ENCODE results near the gene PRICKLE1. TPM values are rescaled to one million over a fixed set of nuclear protein-coding genes. Genes with fewer than 3 reads are reported as not detected.

PRICKLE1 gene
- total and polyA plus RNA-seq, 9 of the 15 experiments (the other 6 are each of a cell fraction or from before 2014, with no cell fraction given): 0.22 to 0.85 (median 0.31) TPM

DNA sequence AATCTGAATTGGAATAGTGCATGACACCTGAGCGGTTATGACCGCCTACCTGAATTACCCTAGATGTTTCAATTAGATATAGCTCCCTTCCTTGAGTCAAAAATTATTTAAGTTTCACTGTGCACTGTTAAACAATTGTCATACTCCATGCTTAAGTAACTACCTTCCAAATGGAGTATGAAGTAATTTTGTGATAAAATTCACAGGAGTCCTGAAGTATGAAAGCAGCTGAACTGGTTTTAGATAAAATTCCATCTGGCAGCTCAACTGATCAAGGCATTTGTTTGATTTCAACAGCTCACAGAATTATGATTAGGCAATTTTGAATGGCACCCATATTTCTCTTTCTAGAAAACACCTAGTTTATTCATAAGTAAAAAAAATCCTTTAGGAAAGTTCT lies 19.5 kb downstream of the PRICKLE1 start (continued):
- TF ChIP-seq FOXK2 (conservative IDR thresholded peaks at IDR 0.05 in 1 of 2, IDR thresholded peaks at IDR 0.05 in 1 of 2; ENCODE audit: low read depth in 2 of 2): no peak
- no peak for TF ChIP-seq GATA2 (CRISPR knock-in tag; IDR thresholded peaks at IDR 0.05)
- TF ChIP-seq, protein P1, sequence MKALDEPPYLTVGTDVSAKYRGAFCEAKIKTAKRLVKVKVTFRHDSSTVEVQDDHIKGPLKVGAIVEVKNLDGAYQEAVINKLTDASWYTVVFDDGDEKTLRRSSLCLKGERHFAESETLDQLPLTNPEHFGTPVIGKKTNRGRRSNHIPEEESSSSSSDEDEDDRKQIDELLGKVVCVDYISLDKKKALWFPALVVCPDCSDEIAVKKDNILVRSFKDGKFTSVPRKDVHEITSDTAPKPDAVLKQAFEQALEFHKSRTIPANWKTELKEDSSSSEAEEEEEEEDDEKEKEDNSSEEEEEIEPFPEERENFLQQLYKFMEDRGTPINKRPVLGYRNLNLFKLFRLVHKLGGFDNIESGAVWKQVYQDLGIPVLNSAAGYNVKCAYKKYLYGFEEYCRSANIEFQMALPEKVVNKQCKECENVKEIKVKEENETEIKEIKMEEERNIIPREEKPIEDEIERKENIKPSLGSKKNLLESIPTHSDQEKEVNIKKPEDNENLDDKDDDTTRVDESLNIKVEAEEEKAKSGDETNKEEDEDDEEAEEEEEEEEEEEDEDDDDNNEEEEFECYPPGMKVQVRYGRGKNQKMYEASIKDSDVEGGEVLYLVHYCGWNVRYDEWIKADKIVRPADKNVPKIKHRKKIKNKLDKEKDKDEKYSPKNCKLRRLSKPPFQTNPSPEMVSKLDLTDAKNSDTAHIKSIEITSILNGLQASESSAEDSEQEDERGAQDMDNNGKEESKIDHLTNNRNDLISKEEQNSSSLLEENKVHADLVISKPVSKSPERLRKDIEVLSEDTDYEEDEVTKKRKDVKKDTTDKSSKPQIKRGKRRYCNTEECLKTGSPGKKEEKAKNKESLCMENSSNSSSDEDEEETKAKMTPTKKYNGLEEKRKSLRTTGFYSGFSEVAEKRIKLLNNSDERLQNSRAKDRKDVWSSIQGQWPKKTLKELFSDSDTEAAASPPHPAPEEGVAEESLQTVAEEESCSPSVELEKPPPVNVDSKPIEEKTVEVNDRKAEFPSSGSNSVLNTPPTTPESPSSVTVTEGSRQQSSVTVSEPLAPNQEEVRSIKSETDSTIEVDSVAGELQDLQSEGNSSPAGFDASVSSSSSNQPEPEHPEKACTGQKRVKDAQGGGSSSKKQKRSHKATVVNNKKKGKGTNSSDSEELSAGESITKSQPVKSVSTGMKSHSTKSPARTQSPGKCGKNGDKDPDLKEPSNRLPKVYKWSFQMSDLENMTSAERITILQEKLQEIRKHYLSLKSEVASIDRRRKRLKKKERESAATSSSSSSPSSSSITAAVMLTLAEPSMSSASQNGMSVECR (CRISPR knock-in tag; IDR thresholded peaks at IDR 0.05): no peak
- TF ChIP-seq, protein P2, sequence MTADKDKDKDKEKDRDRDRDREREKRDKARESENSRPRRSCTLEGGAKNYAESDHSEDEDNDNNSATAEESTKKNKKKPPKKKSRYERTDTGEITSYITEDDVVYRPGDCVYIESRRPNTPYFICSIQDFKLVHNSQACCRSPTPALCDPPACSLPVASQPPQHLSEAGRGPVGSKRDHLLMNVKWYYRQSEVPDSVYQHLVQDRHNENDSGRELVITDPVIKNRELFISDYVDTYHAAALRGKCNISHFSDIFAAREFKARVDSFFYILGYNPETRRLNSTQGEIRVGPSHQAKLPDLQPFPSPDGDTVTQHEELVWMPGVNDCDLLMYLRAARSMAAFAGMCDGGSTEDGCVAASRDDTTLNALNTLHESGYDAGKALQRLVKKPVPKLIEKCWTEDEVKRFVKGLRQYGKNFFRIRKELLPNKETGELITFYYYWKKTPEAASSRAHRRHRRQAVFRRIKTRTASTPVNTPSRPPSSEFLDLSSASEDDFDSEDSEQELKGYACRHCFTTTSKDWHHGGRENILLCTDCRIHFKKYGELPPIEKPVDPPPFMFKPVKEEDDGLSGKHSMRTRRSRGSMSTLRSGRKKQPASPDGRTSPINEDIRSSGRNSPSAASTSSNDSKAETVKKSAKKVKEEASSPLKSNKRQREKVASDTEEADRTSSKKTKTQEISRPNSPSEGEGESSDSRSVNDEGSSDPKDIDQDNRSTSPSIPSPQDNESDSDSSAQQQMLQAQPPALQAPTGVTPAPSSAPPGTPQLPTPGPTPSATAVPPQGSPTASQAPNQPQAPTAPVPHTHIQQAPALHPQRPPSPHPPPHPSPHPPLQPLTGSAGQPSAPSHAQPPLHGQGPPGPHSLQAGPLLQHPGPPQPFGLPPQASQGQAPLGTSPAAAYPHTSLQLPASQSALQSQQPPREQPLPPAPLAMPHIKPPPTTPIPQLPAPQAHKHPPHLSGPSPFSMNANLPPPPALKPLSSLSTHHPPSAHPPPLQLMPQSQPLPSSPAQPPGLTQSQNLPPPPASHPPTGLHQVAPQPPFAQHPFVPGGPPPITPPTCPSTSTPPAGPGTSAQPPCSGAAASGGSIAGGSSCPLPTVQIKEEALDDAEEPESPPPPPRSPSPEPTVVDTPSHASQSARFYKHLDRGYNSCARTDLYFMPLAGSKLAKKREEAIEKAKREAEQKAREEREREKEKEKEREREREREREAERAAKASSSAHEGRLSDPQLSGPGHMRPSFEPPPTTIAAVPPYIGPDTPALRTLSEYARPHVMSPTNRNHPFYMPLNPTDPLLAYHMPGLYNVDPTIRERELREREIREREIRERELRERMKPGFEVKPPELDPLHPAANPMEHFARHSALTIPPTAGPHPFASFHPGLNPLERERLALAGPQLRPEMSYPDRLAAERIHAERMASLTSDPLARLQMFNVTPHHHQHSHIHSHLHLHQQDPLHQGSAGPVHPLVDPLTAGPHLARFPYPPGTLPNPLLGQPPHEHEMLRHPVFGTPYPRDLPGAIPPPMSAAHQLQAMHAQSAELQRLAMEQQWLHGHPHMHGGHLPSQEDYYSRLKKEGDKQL (CRISPR knock-in tag; IDR thresholded peaks at IDR 0.05; ENCODE audit: borderline replicate concordance): no peak
- TF ChIP-seq CBX2 (IDR thresholded peaks at IDR 0.05; ENCODE audit: insufficient read depth, low read length, poor library complexity, severe bottlenecking): no peak
- no peak for TF ChIP-seq ARHGAP35 (IDR thresholded peaks at IDR 0.05; ENCODE audit: partially characterized antibody)
